Mucosa of descending colon (tissue), 3 donors: ENCODE data around the gene SCN1A. TPM values are rescaled to one million over a fixed set of nuclear protein-coding genes. Genes with fewer than 3 reads are reported as not detected.

ENCODE experiments used
- ATAC-seq: fragments of 200-7000 bp; cut with Tn5 transposase; one replicate; pipeline ENCODE4 v1.9.1; 2020; ENCODE audit warnings: mild to moderate bottlenecking, moderate library complexity
- DNase-seq, 3 donors: peaks; one replicate each; pipeline ENCODE4 v3.0.0-alpha.2; 2020
- H3K36me3 ChIP-seq: fragments of 200-600 bp; one replicate; pipeline ENCODE4 v1.8.0; 2021; ENCODE audit warnings: low read depth, mild to moderate bottlenecking
- H3K4me1 ChIP-seq: fragments of 200-600 bp; one replicate; pipeline ENCODE4 v1.8.0; 2021; ENCODE audit warnings: low read depth, mild to moderate bottlenecking
- H3K4me3 ChIP-seq: fragments of 200-600 bp; one replicate; pipeline ENCODE4 v1.8.0; 2021; ENCODE audit warnings: mild to moderate bottlenecking
- H3K9me3 ChIP-seq: fragments of 200-600 bp; one replicate; pipeline ENCODE4 v1.8.0; 2021; ENCODE audit warnings: mild to moderate bottlenecking
- CTCF ChIP-seq: fragments of 200-600 bp; IDR thresholded peaks from one replicate; pipeline ENCODE4 v1.8.0; 2022; ENCODE audit warnings: antibody characterized with exemption, mild to moderate bottlenecking
- intact Hi-C, 2 donors: fragments of 100-400 bp; cut with DNase I in 1 of 2; cut with micrococcal nuclease in 1 of 2; formaldehyde crosslinking; loops; one replicate each; pipeline versions ENCODE4 v1.11.0 to v1.11.1; 2022; cut with DNase I, micrococcal nuclease
- total RNA-seq, 3 donors: library from RNA; stranded (reverse); fragmentation: NEBNext Ultra II Directional in 2 of 3; extraction: Animal tissue kit (Norgen Biotek cat#: 25700) in 2 of 3; gene quantifications; one replicate each; pipeline versions ENCODE4 v1.2.1 to v1.2.4, GENCODE V29; 2021 to 2023
- donor health status: DM: no; HTN: no; CAD: no; lungs with moderate emphysema.
- donor health status: DM: no; HTN: no; CAD: no.
- donor health status: DM: no; HTN: yes; CAD: no.

The SCN1A gene
- total RNA-seq, 3 donors from 2014 or later, result 0.82 TPM; not detected in 2

GRCh38 chr2:166068981-166069380 is 58.8 kb downstream of the SCN1A start:
- ATAC-seq (no peak), DNase-seq (no peak)
- H3K36me3 ChIP-seq, result no peaks in the 10 kb centered on the region
- H3K4me1 ChIP-seq, result no peaks in the 10 kb centered on the region
- no peak for TF ChIP-seq CTCF
- H3K4me3 ChIP-seq, result no peak overlapping the region
- H3K9me3 ChIP-seq, result no peaks in the 10 kb centered on the region
- intact Hi-C loops, result no loop called here

- H3K36me3 ChIP-seq, result no peaks in the 10 kb centered on the region
- no peak for DNase-seq
- ATAC-seq, result no peak
- H3K4me1 ChIP-seq, result no peaks in the 10 kb centered on the region
- no peak overlapping the region for H3K4me3 ChIP-seq
- no peaks in the 10 kb centered on the region for H3K9me3 ChIP-seq
- no peak for TF ChIP-seq CTCF
- intact Hi-C loops, result no loop called here
Measured at GRCh38 chr2:166067229-166067628, 60.6 kb downstream of the SCN1A start.

- H3K9me3 ChIP-seq, result no peaks in the 10 kb centered on the region
- no peak overlapping the region for H3K4me3 ChIP-seq
- no peaks in the 10 kb centered on the region for H3K36me3 ChIP-seq
- no peak for TF ChIP-seq CTCF
- DNase-seq (no peak), ATAC-seq (no peak)
- intact Hi-C loops, result no loop called here
- H3K4me1 ChIP-seq, result no peaks in the 10 kb centered on the region
Measured at GRCh38 chr2:166060191-166060590, 67.6 kb downstream of the SCN1A start.

GRCh38 chr2:166057370-166058164 is 70.3 kb downstream of the SCN1A start:
- H3K9me3 ChIP-seq, result no peaks in the 10 kb centered on the region
- TF ChIP-seq CTCF, result no peak
- intact Hi-C loops, result no loop called here
- H3K4me1 ChIP-seq, result no peaks in the 10 kb centered on the region
- H3K4me3 ChIP-seq, result no peak overlapping the region
- DNase-seq (no peak), ATAC-seq (no peak)
- H3K36me3 ChIP-seq, result no peaks in the 10 kb centered on the region

GRCh38 chr2:166044853-166045483 is 82.9 kb downstream of the SCN1A start:
- ATAC-seq (no peak), DNase-seq (no peak)
- TF ChIP-seq CTCF, result no peak

More at GRCh38 chr2:166044853-166045483, 82.9 kb downstream of the SCN1A start:
- H3K9me3 ChIP-seq, result no peaks in the 10 kb centered on the region
- no peak overlapping the region for H3K4me3 ChIP-seq
- no peaks in the 10 kb centered on the region for H3K36me3 ChIP-seq
- intact Hi-C loops, result no loop called here
- H3K4me1 ChIP-seq, result no peaks in the 10 kb centered on the region
